ENCODE results near the gene MRPL17.

DNA sequence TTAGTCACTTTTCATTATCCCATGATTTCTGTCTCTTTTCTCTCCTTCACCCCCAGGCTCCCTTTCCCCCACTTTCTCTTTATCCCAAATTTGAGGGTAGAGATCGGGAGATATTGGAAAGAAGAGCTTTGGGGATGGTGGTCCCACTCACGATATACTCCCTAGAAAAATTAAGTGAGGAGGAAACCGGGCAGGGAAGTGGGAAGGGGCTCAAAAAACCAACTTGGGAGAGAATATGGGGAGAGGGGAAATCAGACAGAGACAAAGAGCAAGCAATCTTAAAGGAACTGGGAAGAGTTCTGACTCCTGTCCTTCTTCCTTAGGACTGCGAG is 26.6 kb downstream of the MRPL17 start:
- TF ChIP-seq, protein P1, sequence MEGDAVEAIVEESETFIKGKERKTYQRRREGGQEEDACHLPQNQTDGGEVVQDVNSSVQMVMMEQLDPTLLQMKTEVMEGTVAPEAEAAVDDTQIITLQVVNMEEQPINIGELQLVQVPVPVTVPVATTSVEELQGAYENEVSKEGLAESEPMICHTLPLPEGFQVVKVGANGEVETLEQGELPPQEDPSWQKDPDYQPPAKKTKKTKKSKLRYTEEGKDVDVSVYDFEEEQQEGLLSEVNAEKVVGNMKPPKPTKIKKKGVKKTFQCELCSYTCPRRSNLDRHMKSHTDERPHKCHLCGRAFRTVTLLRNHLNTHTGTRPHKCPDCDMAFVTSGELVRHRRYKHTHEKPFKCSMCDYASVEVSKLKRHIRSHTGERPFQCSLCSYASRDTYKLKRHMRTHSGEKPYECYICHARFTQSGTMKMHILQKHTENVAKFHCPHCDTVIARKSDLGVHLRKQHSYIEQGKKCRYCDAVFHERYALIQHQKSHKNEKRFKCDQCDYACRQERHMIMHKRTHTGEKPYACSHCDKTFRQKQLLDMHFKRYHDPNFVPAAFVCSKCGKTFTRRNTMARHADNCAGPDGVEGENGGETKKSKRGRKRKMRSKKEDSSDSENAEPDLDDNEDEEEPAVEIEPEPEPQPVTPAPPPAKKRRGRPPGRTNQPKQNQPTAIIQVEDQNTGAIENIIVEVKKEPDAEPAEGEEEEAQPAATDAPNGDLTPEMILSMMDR (conservative IDR thresholded peaks at IDR 0.05; ENCODE audit: low read depth, low read length), result no peak
- TF ChIP-seq EZH2phosphoT487 (IDR thresholded peaks at IDR 0.05; ENCODE audit: borderline replicate concordance, low read length) (no peak), EZH2 (IDR thresholded peaks at IDR 0.05; ENCODE audit: low read length, unreplicated experiment) (no peak)
